ENCODE measurements around the gene F12.

Gene F12

GRCh38 chr5:177368869-177369644 lies 40.3 kb downstream of the F12 start:
- peaks cover 44 to 78% (median 55%) of the 10 kb centered on the region in 10 experiments for H3K4me1 ChIP-seq
- H3K4me2 ChIP-seq = peak overlapping the region; percentile 21 to 99 (median 64); a peak in 21 of 22 replicates
- no peaks in the 10 kb centered on the region for H3K27me3 ChIP-seq
- H3K9me3 ChIP-seq (replicated peaks in 1 of 11) = no peaks in the 10 kb centered on the region
- H3K36me3 ChIP-seq = peaks cover 5 to 34% (median 15%) of the 10 kb centered on the region in 11 experiments; a peak in 18 of 22 replicates
- no peak for TF ChIP-seq Cebpa-rat (IDR thresholded peaks at IDR 0.05)
- H3K4me3 ChIP-seq = no peak overlapping the region
- H3K9ac ChIP-seq = peak overlapping the region in 5 of 11 experiments; percentile 4 to 49 (median 31); a peak in 7 of 22 replicates
- H4K20me1 ChIP-seq = peaks cover 0 to 52% (median 4%) of the 10 kb centered on the region in 11 experiments; a peak in 10 of 22 replicates
- peak overlapping the region in 4 of 11 experiments; percentile 2 to 52 (median 28); a peak in 3 of 22 replicates for H3K27ac ChIP-seq

- Histone ChIP-seq H3K9ac (no peak overlapping the region), H3K4me1 (peaks cover 50 to 78% (median 63%) of the 10 kb centered on the region in 10 experiments), H3K27ac (no peak overlapping the region), H3K9me3 (replicated peaks in 1 of 11) (no peaks in the 10 kb centered on the region), H3K4me3 (no peak overlapping the region), H3K36me3 (peaks cover 5 to 25% (median 15%) of the 10 kb centered on the region in 11 experiments; a peak in 18 of 22 replicates), H3K4me2 (no peak overlapping the region), H3K27me3 (no peaks in the 10 kb centered on the region), H4K20me1 (peaks cover 0 to 55% (median 6%) of the 10 kb centered on the region in 11 experiments; a peak in 11 of 22 replicates)
- no peak for TF ChIP-seq Cebpa-rat (IDR thresholded peaks at IDR 0.05)
Measured at GRCh38 chr5:177367981-177368868, 41.1 kb downstream of the F12 start.

GRCh38 chr5:177367323-177367848 lies 42.0 kb downstream of the F12 start:
- Histone ChIP-seq H3K4me1 (peaks cover 50 to 78% (median 63%) of the 10 kb centered on the region in 10 experiments), H3K9me3 (replicated peaks in 1 of 11) (no peaks in the 10 kb centered on the region), H3K9ac (no peak overlapping the region), H3K27me3 (no peaks in the 10 kb centered on the region), H3K27ac (no peak overlapping the region), H3K4me3 (no peak overlapping the region), H3K4me2 (no peak overlapping the region), H3K36me3 (peaks cover 5 to 24% (median 15%) of the 10 kb centered on the region in 11 experiments; a peak in 18 of 22 replicates), H4K20me1 (peaks cover 0 to 63% (median 7%) of the 10 kb centered on the region in 11 experiments; a peak in 11 of 22 replicates)
- no peak for TF ChIP-seq Cebpa-rat (IDR thresholded peaks at IDR 0.05)

- TF ChIP-seq Cebpa-rat (IDR thresholded peaks at IDR 0.05) = no peak
- Histone ChIP-seq H3K4me2 (peak overlapping the region in 5 of 11 experiments; percentile 23 to 73 (median 33); a peak in 6 of 22 replicates), H3K9me3 (replicated peaks in 1 of 11) (no peaks in the 10 kb centered on the region), H3K4me3 (no peak overlapping the region), H3K27me3 (no peaks in the 10 kb centered on the region), H3K9ac (peak overlapping the region in 3 of 11 experiments; percentile 15 to 41 (median 15); a peak in 2 of 22 replicates), H3K4me1 (peaks cover 50 to 78% (median 63%) of the 10 kb centered on the region in 10 experiments), H3K27ac (no peak overlapping the region), H4K20me1 (peaks cover 0 to 70% (median 7%) of the 10 kb centered on the region in 11 experiments; a peak in 11 of 22 replicates), H3K36me3 (peaks cover 5 to 24% (median 15%) of the 10 kb centered on the region in 11 experiments; a peak in 17 of 22 replicates)
Measured at GRCh38 chr5:177366528-177367322, 42.6 kb downstream of the F12 start.

GRCh38 chr5:177365845-177366527 lies 43.4 kb downstream of the F12 start:
- H4K20me1 ChIP-seq = peaks cover 0 to 74% (median 7%) of the 10 kb centered on the region in 11 experiments; a peak in 11 of 22 replicates
- TF ChIP-seq Cebpa-rat (IDR thresholded peaks at IDR 0.05) = no peak
- H3K9ac ChIP-seq = peak overlapping the region in 3 of 11 experiments; percentile 15 to 41 (median 15); a peak in 2 of 22 replicates
- H3K27ac ChIP-seq = no peak overlapping the region
- H3K4me3 ChIP-seq = no peak overlapping the region
- no peaks in the 10 kb centered on the region for H3K27me3 ChIP-seq
- H3K9me3 ChIP-seq (replicated peaks in 1 of 11) = no peaks in the 10 kb centered on the region
- peak overlapping the region in 5 of 11 experiments; percentile 23 to 73 (median 33); a peak in 6 of 22 replicates for H3K4me2 ChIP-seq
- peaks cover 49 to 79% (median 64%) of the 10 kb centered on the region in 10 experiments for H3K4me1 ChIP-seq
- peaks cover 5 to 24% (median 15%) of the 10 kb centered on the region in 11 experiments; a peak in 17 of 22 replicates for H3K36me3 ChIP-seq

GRCh38 chr5:177364159-177364962 lies 45.0 kb downstream of the F12 start:
- no peaks in the 10 kb centered on the region for H3K27me3 ChIP-seq
- no peaks in the 10 kb centered on the region for H3K9me3 ChIP-seq (replicated peaks in 1 of 11)
- peaks cover 5 to 24% (median 15%) of the 10 kb centered on the region in 11 experiments; a peak in 17 of 22 replicates for H3K36me3 ChIP-seq
- H3K9ac ChIP-seq = no peak overlapping the region
- peaks cover 49 to 82% (median 65%) of the 10 kb centered on the region in 10 experiments for H3K4me1 ChIP-seq
- no peak overlapping the region for H3K27ac ChIP-seq
- H3K4me3 ChIP-seq = no peak overlapping the region
- no peak for TF ChIP-seq Cebpa-rat (IDR thresholded peaks at IDR 0.05)
- peak overlapping the region in 6 of 11 experiments; percentile 24 to 98 (median 88); a peak in 10 of 22 replicates for H3K4me2 ChIP-seq
- peaks cover 0 to 72% (median 4%) of the 10 kb centered on the region in 11 experiments; a peak in 10 of 22 replicates for H4K20me1 ChIP-seq

- Histone ChIP-seq H3K9ac (no peak overlapping the region), H3K27me3 (no peaks in the 10 kb centered on the region), H3K4me3 (peak overlapping the region in 3 of 10 experiments; percentile 46 to 60 (median 49); a peak in 4 of 20 replicates), H3K4me1 (peaks cover 49 to 82% (median 66%) of the 10 kb centered on the region in 10 experiments), H3K36me3 (peaks cover under 1 to 20% (median 13%) of the 10 kb centered on the region in 11 experiments; a peak in 17 of 22 replicates), H3K27ac (no peak overlapping the region), H3K9me3 (replicated peaks in 1 of 11) (no peaks in the 10 kb centered on the region), H3K4me2 (peak overlapping the region; percentile 76 to 98 (median 90)), H4K20me1 (peaks cover 0 to 67% (median 4%) of the 10 kb centered on the region in 11 experiments; a peak in 8 of 22 replicates)
- TF ChIP-seq Cebpa-rat (IDR thresholded peaks at IDR 0.05) = no peak
Measured at GRCh38 chr5:177363565-177363964, 45.8 kb downstream of the F12 start.
